Stimulated activated CD4-positive, alpha-beta T cell treated with anti-CD3 and anti-CD28 coated beads, Interleukin-12 subunit alpha, Interleukin-12 subunit beta, amount 100 ng/mL, for 24 hours (primary cell): ENCODE data around the gene HEATR5B.

Source experiments
- DNase-seq, 2 experiments: peaks; one replicate each; pipeline ENCODE4 v3.0.0-alpha.2; 2020; ENCODE audit warnings: low read depth in 2 of 2

The HEATR5B gene

GRCh38 chr2:37083873-37084794 lies at the start of gene HEATR5B, which contains the start of gene GPATCH11:
Gene HEATR5B (minus strand): TSS chr2:37084372. CDS start chr2:37083414, 958 bp downstream.
Gene GPATCH11 (plus strand): TSS chr2:37084518. CDS start chr2:37088382, 3,864 bp downstream.
- peak; percentile 87 to 89 for DNase-seq

GRCh38 chr2:37132914-37133313 lies 48.7 kb upstream of the HEATR5B start:
- DNase-seq: no peak

- no peak for DNase-seq
Measured at GRCh38 chr2:37125416-37125815, 41.2 kb upstream of the HEATR5B start.

- DNase-seq: no peak
Measured at GRCh38 chr2:37119157-37119556, 35.0 kb upstream of the HEATR5B start.

GRCh38 chr2:37117566-37117965 lies 33.4 kb upstream of the HEATR5B start:
- DNase-seq: no peak

GRCh38 chr2:37111958-37112357 lies 27.8 kb upstream of the HEATR5B start:
- DNase-seq: no peak

GRCh38 chr2:37110306-37111212 lies 26.4 kb upstream of the HEATR5B start:
- no peak for DNase-seq

GRCh38 chr2:37109523-37109922 lies 25.4 kb upstream of the HEATR5B start:
- DNase-seq: no peak

GRCh38 chr2:37105150-37105549 lies 21.0 kb upstream of the HEATR5B start:
- DNase-seq: no peak

GRCh38 chr2:37104178-37104577 lies 20.0 kb upstream of the HEATR5B start:
- no peak for DNase-seq

- no peak for DNase-seq
Measured at GRCh38 chr2:37102588-37102987, 18.4 kb upstream of the HEATR5B start.

- DNase-seq: no peak
Measured at GRCh38 chr2:37100054-37100453, 15.9 kb upstream of the HEATR5B start.

GRCh38 chr2:37098416-37099118 lies 14.4 kb upstream of the HEATR5B start:
- DNase-seq: no peak

- no peak for DNase-seq
Measured at GRCh38 chr2:37096568-37096967, 12.4 kb upstream of the HEATR5B start.

GRCh38 chr2:37091873-37092272 lies 7.7 kb upstream of the HEATR5B start:
- no peak for DNase-seq

GRCh38 chr2:37090019-37090477 lies 5.9 kb upstream of the HEATR5B start:
- no peak for DNase-seq

- DNase-seq: no peak
Measured at GRCh38 chr2:37085731-37086147, 1.6 kb upstream of the HEATR5B start.

- DNase-seq: no peak
Measured at GRCh38 chr2:37084797-37085196, 625 bp upstream of the HEATR5B start.

- DNase-seq: no peak
Measured at GRCh38 chr2:37080689-37081088, 3.5 kb downstream of the HEATR5B start.

- DNase-seq: no peak
Measured at GRCh38 chr2:37080266-37080665, 3.9 kb downstream of the HEATR5B start.

GRCh38 chr2:37070931-37071330 lies 13.2 kb downstream of the HEATR5B start:
- no peak for DNase-seq

GRCh38 chr2:37068686-37069085 lies 15.5 kb downstream of the HEATR5B start:
- no peak for DNase-seq
